NB4 (cell line): Measurements from ENCODE around the gene FTH1.
A peak's percentile ranks its signal among the peaks of the same experiment; 100 is the strongest.

Experiments
- DNase-seq: peaks from one replicate; pipeline ENCODE4 v3.0.0; 2010; ENCODE audit warnings: low read depth
- H3K4me3 ChIP-seq: one replicate; pipeline ENCODE4 v1.5.1; 2011; ENCODE audit warnings: mild to moderate bottlenecking, low read depth, low read length, moderate library complexity
- CTCF ChIP-seq: IDR thresholded peaks from one replicate; pipeline ENCODE4 v1.5.1; 2012; ENCODE audit warnings: low read depth, low read length
- MAX ChIP-seq: IDR thresholded peaks from 2 replicates; pipeline ENCODE4 v1.6.1; 2011; ENCODE audit warnings: low read depth, low read length
- MYC ChIP-seq: IDR thresholded peaks from 2 replicates; pipeline ENCODE4 v1.6.1; 2011; ENCODE audit warnings: low read depth, low read length
- POLR2A ChIP-seq: IDR thresholded peaks from 2 replicates; pipeline ENCODE4 v1.6.1; 2011; ENCODE audit warnings: mild to moderate bottlenecking; ENCODE audit not compliant: insufficient read length; ENCODE audit errors: extremely low read depth

The FTH1 gene

GRCh38 chr11:61945191-61945590 is 22.2 kb downstream of the FTH1 start:
- H3K4me3 ChIP-seq = no peak overlapping the region
- TF ChIP-seq CTCF (no peak), MAX (no peak), MYC (no peak), POLR2A (no peak)
- no peak for DNase-seq

- no peak for TF ChIP-seq POLR2A
- TF ChIP-seq MAX = no peak
- TF ChIP-seq MYC = no peak
- TF ChIP-seq CTCF = no peak
- no peak overlapping the region for H3K4me3 ChIP-seq
- DNase-seq = no peak
Observed at GRCh38 chr11:61940466-61940865, 27.0 kb downstream of the FTH1 start.

- no peak for TF ChIP-seq MAX
- no peak for TF ChIP-seq CTCF
- no peak for TF ChIP-seq POLR2A
- DNase-seq = no peak
- H3K4me3 ChIP-seq = no peak overlapping the region
Observed at GRCh38 chr11:61935861-61936260, 31.6 kb downstream of the FTH1 start.

GRCh38 chr11:61930933-61931332 is 36.5 kb downstream of the FTH1 start:
- TF ChIP-seq CTCF (no peak), POLR2A (no peak), MYC (no peak), MAX (no peak)
- DNase-seq = no peak
- no peak overlapping the region for H3K4me3 ChIP-seq

GRCh38 chr11:61928606-61929005 is 38.8 kb downstream of the FTH1 start:
- no peak for TF ChIP-seq MAX
- TF ChIP-seq CTCF = no peak
- no peak for TF ChIP-seq POLR2A
- no peak for TF ChIP-seq MYC
- H3K4me3 ChIP-seq = no peak overlapping the region
- no peak for DNase-seq

- TF ChIP-seq CTCF (no peak), MAX (no peak), MYC (no peak), POLR2A (no peak)
- DNase-seq = peak; percentile 40
- no peak overlapping the region for H3K4me3 ChIP-seq
Observed at GRCh38 chr11:61927501-61927900, 39.9 kb downstream of the FTH1 start.
